ENCODE results near the gene GGT5.
"Not testable (repeated sequence)": the region's sequence is repeated elsewhere in the genome, so short reads cannot be mapped to it uniquely, and the experiment has no call there.

DNA sequence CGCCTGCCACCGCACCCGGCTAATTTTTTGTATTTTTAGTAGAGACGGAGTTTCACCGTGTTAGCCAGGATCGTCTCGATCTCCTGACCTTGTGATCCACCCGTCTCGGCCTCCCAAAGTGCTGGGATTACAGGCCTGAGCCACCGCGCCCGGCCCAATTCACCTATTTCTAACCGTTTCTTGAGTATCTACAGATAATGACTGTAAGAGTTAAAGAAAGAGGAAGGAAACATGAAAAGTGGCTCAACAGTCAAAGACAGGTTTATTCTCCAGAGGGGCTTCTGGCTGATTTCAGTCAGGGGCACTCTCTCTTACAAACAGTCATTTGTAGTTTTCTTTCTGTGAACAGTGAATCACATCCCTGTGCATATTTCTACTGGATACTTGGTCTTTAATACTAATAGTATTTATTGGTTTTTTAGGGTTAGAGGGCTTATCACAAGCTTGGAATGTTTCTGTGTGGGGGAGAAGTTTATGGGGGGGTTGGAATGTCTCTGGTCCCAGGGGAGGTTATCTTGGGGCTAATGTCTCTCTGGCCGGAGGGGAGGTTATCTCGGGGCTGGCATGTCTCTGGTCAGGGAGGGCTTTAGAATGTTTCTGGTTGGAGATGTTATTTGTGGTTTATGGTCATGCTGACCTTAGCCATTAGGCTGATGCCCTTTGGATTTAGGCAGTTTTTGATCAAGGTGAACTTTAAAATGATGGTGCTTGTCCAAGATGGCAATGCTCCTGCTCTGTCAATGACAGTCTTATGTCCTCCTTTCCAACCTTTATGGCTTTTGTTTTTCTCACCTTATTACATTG, 38.2 kb downstream of the GGT5 start:
- TF ChIP-seq RXRA (IDR thresholded peaks at IDR 0.05) = not testable (repeated sequence)
- TF ChIP-seq, protein P1, sequence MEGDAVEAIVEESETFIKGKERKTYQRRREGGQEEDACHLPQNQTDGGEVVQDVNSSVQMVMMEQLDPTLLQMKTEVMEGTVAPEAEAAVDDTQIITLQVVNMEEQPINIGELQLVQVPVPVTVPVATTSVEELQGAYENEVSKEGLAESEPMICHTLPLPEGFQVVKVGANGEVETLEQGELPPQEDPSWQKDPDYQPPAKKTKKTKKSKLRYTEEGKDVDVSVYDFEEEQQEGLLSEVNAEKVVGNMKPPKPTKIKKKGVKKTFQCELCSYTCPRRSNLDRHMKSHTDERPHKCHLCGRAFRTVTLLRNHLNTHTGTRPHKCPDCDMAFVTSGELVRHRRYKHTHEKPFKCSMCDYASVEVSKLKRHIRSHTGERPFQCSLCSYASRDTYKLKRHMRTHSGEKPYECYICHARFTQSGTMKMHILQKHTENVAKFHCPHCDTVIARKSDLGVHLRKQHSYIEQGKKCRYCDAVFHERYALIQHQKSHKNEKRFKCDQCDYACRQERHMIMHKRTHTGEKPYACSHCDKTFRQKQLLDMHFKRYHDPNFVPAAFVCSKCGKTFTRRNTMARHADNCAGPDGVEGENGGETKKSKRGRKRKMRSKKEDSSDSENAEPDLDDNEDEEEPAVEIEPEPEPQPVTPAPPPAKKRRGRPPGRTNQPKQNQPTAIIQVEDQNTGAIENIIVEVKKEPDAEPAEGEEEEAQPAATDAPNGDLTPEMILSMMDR (IDR thresholded peaks at IDR 0.05; ENCODE audit: low read depth, low read length, missing input control) = not testable (repeated sequence)
- TF ChIP-seq, protein P2, sequence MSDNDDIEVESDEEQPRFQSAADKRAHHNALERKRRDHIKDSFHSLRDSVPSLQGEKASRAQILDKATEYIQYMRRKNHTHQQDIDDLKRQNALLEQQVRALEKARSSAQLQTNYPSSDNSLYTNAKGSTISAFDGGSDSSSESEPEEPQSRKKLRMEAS (IDR thresholded peaks at IDR 0.05) = not testable (repeated sequence)

Data from liver (tissue), 3 donors.